Kidney (tissue), 14 donors: ENCODE results near the gene COL23A1. TPM values are rescaled to one million over a fixed set of nuclear protein-coding genes. Genes with fewer than 3 reads are reported as not detected.

Experiments used
- DNase-seq, 5 donors: peaks; one replicate each; pipeline ENCODE4 v3.0.0-alpha.2; 2013 to 2020
- FAIRE-seq: peaks from 2 replicates; lab custom pipeline; 2012; peaks lifted over from hg19 to GRCh38; lab: Jason Lieb, UNC
- H3K27ac ChIP-seq, 2 donors: one replicate each; pipeline ENCODE4 v1.7.0; 2013; ENCODE audit warnings: low read depth in 2 of 2, low read length in 2 of 2, inconsistent platforms in 1 of 2
- H3K27me3 ChIP-seq: one replicate; pipeline ENCODE4 v1.7.1; 2013; ENCODE audit warnings: low read length, inconsistent platforms; ENCODE audit not compliant: control insufficient read depth, insufficient read depth
- H3K36me3 ChIP-seq, 3 donors: one replicate each; pipeline versions ENCODE4 v1.7.0 to v1.7.1; 2013; ENCODE audit warnings: low read length in 3 of 3, control low read depth in 1 of 3, inconsistent platforms in 1 of 3; ENCODE audit not compliant: insufficient read depth in 3 of 3, control insufficient read depth in 2 of 3
- H3K4me1 ChIP-seq, 3 donors: one replicate each; pipeline versions ENCODE4 v1.7.0 to v1.7.1; 2013; ENCODE audit warnings: low read length in 3 of 3, inconsistent platforms in 1 of 3, low read depth in 1 of 3; ENCODE audit not compliant: control insufficient read depth in 2 of 3, insufficient read depth in 2 of 3
- H3K4me3 ChIP-seq, 3 donors: one replicate each; pipeline versions ENCODE4 v1.7.0 to v1.8.1; 2013; ENCODE audit warnings: low read length in 3 of 3, control low read depth in 1 of 3, inconsistent platforms in 1 of 3
- H3K9ac ChIP-seq, 3 donors: one replicate each; pipeline versions ENCODE4 v1.7.0 to v1.7.1; 2013; ENCODE audit warnings: low read length in 3 of 3, control low read depth in 1 of 3, inconsistent platforms in 1 of 3
- H3K9me3 ChIP-seq, 3 donors: one replicate each; pipeline versions ENCODE4 v1.7.0 to v1.7.1; 2013; ENCODE audit warnings: low read length in 3 of 3, control low read depth in 1 of 3, inconsistent platforms in 1 of 3; ENCODE audit not compliant: control insufficient read depth in 2 of 3, insufficient read depth in 1 of 3
- intact Hi-C: fragments of 100-400 bp; cut with DNase I; formaldehyde crosslinking; loops from one replicate; pipeline ENCODE4 v1.11.1; 2022
- polyA plus RNA-seq: library from polyadenylated mRNA; stranded (reverse); fragments of 350-450 nt; fragmentation: Illumina TruSeq; extraction: RNeasy Lipid Tissue Mini Kit (QIAGEN cat#74804); gene quantifications from one replicate; pipeline ENCODE4 v1.2.3, GENCODE V29; 2014; ENCODE audit warnings: low read depth, low replicate concordance; ENCODE audit not compliant: insufficient read depth
- total RNA-seq: library from RNA; stranded (reverse); fragmentation: NEBNext Ultra II Directional; extraction: Animal tissue kit (Norgen Biotek cat#: 25700); gene quantifications from one replicate; pipeline ENCODE4 v1.2.1, GENCODE V29; 2021
- TF ChIP-seq, protein P1 (sequence below): IDR thresholded peaks from 3 replicates; pipeline ENCODE4 v1.5.1; 2012; ENCODE audit warnings: mild to moderate bottlenecking, moderate library complexity, borderline replicate concordance; ENCODE audit not compliant: insufficient read depth; ENCODE audit errors: extremely low read depth
- donor health status: control.
- donor health status: control.
- donor health status: control.
- donor health status: control.
- donor health status: control.
- donor health status: DM: yes; HTN: yes; CAD: no.
- donor health status: Normal renal cell carcinoma (clear cell type).

Gene COL23A1
- total and polyA plus RNA-seq, 2 donors from 2014 or later: 4.1 to 8.7 TPM

DNA sequence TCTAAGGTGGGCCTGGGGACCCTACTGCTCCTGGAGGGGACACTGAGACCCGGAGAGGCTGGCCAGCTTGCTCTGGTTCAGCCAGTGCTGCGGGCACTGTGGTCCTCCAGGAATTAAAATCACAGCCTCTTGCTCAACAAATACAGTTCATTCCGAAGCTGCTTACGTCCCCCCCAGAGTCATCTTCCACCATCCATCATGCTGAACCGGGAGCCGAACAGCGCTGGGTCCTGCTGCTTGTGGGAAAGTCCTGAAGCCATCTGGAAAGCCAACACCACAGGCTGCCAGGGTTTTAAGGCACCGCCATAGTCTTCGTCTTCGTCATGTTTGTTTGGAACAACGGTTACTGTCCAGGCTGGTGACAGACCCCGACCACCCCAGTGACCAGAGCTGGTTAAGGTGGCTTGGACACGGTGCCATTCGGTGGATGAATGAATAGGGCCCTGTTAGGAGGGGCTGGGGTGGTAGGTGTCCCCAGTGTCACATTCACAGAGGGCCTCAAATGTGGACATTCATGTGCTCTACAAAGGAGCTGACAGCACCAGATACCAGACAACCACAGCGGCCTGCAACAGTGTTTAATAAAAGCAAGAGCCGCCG, 276.0 kb downstream of the COL23A1 start:
- intact Hi-C loops: no loop called here
- Histone ChIP-seq H3K36me3 (no peaks in the 10 kb centered on the region), H3K27ac (no peak overlapping the region), H3K27me3 (no peaks in the 10 kb centered on the region), H3K9me3 (no peaks in the 10 kb centered on the region), H3K4me1 (no peaks in the 10 kb centered on the region), H3K4me3 (no peak overlapping the region), H3K9ac (no peak overlapping the region)
- TF ChIP-seq, protein P1, sequence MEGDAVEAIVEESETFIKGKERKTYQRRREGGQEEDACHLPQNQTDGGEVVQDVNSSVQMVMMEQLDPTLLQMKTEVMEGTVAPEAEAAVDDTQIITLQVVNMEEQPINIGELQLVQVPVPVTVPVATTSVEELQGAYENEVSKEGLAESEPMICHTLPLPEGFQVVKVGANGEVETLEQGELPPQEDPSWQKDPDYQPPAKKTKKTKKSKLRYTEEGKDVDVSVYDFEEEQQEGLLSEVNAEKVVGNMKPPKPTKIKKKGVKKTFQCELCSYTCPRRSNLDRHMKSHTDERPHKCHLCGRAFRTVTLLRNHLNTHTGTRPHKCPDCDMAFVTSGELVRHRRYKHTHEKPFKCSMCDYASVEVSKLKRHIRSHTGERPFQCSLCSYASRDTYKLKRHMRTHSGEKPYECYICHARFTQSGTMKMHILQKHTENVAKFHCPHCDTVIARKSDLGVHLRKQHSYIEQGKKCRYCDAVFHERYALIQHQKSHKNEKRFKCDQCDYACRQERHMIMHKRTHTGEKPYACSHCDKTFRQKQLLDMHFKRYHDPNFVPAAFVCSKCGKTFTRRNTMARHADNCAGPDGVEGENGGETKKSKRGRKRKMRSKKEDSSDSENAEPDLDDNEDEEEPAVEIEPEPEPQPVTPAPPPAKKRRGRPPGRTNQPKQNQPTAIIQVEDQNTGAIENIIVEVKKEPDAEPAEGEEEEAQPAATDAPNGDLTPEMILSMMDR: no peak
- peak in 2 of 5 donors; percentile 26 to 45 for DNase-seq
- FAIRE-seq: no peak

GRCh38 chr5:178313316-178313715, 276.9 kb downstream of the COL23A1 start:
- Histone ChIP-seq H3K36me3 (no peaks in the 10 kb centered on the region), H3K27me3 (no peaks in the 10 kb centered on the region), H3K9ac (no peak overlapping the region), H3K4me3 (no peak overlapping the region), H3K9me3 (no peaks in the 10 kb centered on the region), H3K27ac (no peak overlapping the region), H3K4me1 (no peaks in the 10 kb centered on the region)
- FAIRE-seq (no peak), DNase-seq (peak in 2 of 5 donors; percentile 15 to 28)
- intact Hi-C loops: no loop called here
- TF ChIP-seq, protein P1: no peak

GRCh38 chr5:178312880-178313282, 277.3 kb downstream of the COL23A1 start:
- TF ChIP-seq, protein P1: no peak
- no peak overlapping the region for H3K9ac ChIP-seq
- H3K4me3 ChIP-seq: no peak overlapping the region
- no peak overlapping the region for H3K27ac ChIP-seq
- peak in 2 of 5 donors; percentile 23 to 50 for DNase-seq
- no peaks in the 10 kb centered on the region for H3K4me1 ChIP-seq
- intact Hi-C loops: no loop called here
- FAIRE-seq: no peak
- H3K36me3 ChIP-seq: no peaks in the 10 kb centered on the region
- no peaks in the 10 kb centered on the region for H3K9me3 ChIP-seq
- H3K27me3 ChIP-seq: no peaks in the 10 kb centered on the region
